ENCODE results near the gene SCMH1. TPM values are rescaled to one million over a fixed set of nuclear protein-coding genes. Genes with fewer than 3 reads are reported as not detected.

The SCMH1 gene
- total and polyA plus RNA-seq, 3 experiments from 2014 or later, result 8.4 to 23.7 (median 23.3) TPM

DNA sequence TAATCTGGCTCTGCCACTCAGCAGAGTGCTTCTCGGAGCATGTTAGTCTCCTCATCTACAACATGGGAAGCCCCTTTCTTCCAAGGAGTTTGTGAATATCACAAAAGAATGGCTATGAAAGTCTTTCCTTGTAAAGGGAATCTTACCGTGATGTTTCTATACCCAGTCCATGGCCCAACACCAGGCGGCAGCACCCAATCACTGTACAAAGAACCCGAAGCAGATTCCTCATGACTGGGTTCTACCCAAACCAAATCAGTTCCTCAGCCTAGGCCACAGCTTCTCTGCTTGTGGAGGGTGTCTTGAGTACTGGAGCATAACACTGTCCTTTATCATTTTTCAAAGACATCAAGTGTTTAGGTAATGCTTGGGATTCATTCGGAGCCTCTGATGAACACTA, 204.0 kb downstream of the SCMH1 start:
- Mint-ChIP-seq H3K4me3 (no peak overlapping the region), H3K4me1 (no peaks in the 10 kb centered on the region), H3K27ac (no peak overlapping the region), H3K9me3 (no peaks in the 10 kb centered on the region), H3K36me3 (peaks cover 4 to 43% (median 13%) of the 10 kb centered on the region in 3 donors), H3K27me3 (no peaks in the 10 kb centered on the region)
- Histone ChIP-seq H3K4me1 (ENCODE audit: insufficient read depth, low read length) (no peaks in the 10 kb centered on the region), H3K36me3 (ENCODE audit: insufficient read depth, low read length) (no peaks in the 10 kb centered on the region), H3K9me3 (ENCODE audit: low read length) (no peaks in the 10 kb centered on the region), H3K27me3 (ENCODE audit: insufficient read depth, low read length, poor library complexity, severe bottlenecking) (no peaks in the 10 kb centered on the region), H3K27ac (ENCODE audit: low read depth, low read length) (no peak overlapping the region), H3K4me3 (ENCODE audit: low read length) (no peak overlapping the region)
- POLR2A ChIA-PET, result no interaction called here
- no peak for DNase-seq
- CTCF ChIA-PET, result no interaction called here

DNA sequence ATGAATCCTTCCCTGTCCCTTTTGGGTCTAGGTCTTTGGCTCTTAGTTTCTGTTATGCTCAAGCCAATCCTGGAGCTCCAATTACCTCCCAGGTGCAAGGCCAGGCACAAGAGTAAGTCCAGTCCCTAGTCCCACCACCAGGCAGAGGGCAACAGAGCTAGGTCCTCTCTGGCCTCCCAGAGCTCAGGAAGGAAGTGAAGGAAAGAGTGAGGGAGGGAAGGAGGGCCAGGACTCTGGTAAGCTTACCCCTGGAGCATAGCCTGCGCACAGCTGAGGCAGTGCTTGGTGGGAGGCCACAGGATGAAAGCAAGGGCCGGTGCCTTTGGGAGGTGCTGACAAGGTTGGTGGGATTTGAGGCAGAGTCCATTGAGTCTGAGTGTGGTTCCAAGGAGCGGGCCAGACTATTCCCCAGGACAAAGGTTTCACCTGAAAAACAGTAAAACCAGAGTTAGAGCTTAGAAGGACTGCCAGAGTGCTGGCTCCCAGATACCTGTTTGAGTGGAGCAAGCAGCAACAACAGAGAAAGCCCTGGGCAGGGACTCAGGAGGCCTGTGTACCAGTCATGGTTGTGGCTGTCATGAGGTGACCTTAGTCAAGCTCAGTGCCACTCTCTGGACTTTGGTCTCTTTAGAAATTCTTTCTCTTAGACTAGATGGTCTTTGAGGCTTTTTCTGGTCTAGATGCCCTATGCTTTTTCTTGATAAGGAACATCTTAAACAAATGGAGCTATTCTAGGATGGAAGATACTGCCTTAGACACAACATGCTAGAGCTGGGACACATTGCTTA, 204.8 kb downstream of the SCMH1 start:
- no peak overlapping the region for H3K4me3 ChIP-seq (ENCODE audit: low read length)
- ChIA-PET CTCF (interaction anchor here (0.7 to 1.0 kb wide), 2 partner anchors 10 to 33 kb away, joined by 3 read pairs; no protein-coding TSS in a partner anchor), POLR2A (no interaction called here)
- no peaks in the 10 kb centered on the region for H3K4me1 ChIP-seq (ENCODE audit: insufficient read depth, low read length)
- no peaks in the 10 kb centered on the region for H3K9me3 Mint-ChIP-seq
- no peak overlapping the region for H3K4me3 Mint-ChIP-seq
- H3K27ac Mint-ChIP-seq, result no peak overlapping the region
- no peak for DNase-seq
- H3K36me3 Mint-ChIP-seq, result peaks cover 0 to 44% (median 13%) of the 10 kb centered on the region in 3 donors
- H3K36me3 ChIP-seq (ENCODE audit: insufficient read depth, low read length), result no peaks in the 10 kb centered on the region
- H3K4me1 Mint-ChIP-seq, result no peaks in the 10 kb centered on the region
- no peak overlapping the region for H3K27ac ChIP-seq (ENCODE audit: low read depth, low read length)
- no peaks in the 10 kb centered on the region for H3K27me3 Mint-ChIP-seq
- no peaks in the 10 kb centered on the region for H3K9me3 ChIP-seq (ENCODE audit: low read length)
- H3K27me3 ChIP-seq (ENCODE audit: insufficient read depth, low read length, poor library complexity, severe bottlenecking), result no peaks in the 10 kb centered on the region

DNA sequence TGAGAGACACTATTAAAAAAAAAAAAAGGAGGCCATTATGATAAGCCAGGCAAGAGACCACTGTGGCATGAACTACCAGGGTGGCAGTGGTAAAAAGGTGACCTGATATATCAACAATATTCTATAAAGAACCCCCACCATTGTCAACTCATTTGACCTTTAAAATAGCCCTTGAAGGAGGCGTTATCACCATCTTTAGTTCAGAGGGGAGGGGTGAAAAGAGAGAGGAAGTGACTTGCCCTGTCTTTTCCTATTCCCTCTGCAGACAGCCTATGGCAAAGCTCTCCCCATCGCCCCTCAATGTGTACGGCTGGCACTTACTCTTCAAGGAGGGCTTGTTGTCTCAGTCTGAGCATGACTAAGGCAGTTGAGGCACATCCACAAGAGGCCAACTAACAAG, 208.8 kb downstream of the SCMH1 start:
- DNase-seq, result no peak
- Histone ChIP-seq H3K27ac (ENCODE audit: low read depth, low read length) (no peak overlapping the region), H3K4me1 (ENCODE audit: insufficient read depth, low read length) (no peaks in the 10 kb centered on the region), H3K9me3 (ENCODE audit: low read length) (no peaks in the 10 kb centered on the region), H3K27me3 (ENCODE audit: insufficient read depth, low read length, poor library complexity, severe bottlenecking) (no peaks in the 10 kb centered on the region), H3K36me3 (ENCODE audit: insufficient read depth, low read length) (no peaks in the 10 kb centered on the region), H3K4me3 (ENCODE audit: low read length) (no peak overlapping the region)
- H3K27ac Mint-ChIP-seq, result peak overlapping the region in 1 of 8 donors; percentile 65
- peaks cover 0 to 49% (median 22%) of the 10 kb centered on the region in 3 donors for H3K36me3 Mint-ChIP-seq
- H3K4me1 Mint-ChIP-seq, result no peaks in the 10 kb centered on the region
- CTCF ChIA-PET, result no interaction called here
- no peaks in the 10 kb centered on the region for H3K9me3 Mint-ChIP-seq
- no peaks in the 10 kb centered on the region for H3K27me3 Mint-ChIP-seq
- H3K4me3 Mint-ChIP-seq, result no peak overlapping the region
- POLR2A ChIA-PET, result no interaction called here

DNA sequence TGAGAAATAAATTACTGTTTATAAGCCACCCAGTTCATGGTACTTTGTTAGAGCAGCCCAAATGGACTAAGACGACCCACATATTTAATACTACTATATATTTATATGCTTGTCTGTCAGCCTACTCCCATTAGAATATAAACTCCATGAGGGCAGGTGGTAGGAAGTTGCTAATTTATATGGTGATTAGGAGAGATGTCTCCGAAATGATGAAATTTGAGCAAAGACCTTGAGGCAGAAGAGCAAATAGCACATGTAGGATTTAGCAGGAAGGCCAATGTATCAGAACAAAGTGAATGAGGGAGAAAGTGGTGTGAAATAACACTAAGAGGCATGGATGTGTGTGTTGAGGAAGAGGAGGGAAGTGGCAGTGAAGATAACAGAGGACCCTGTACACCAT, 210.0 kb downstream of the SCMH1 start:
- H3K4me3 ChIP-seq (ENCODE audit: low read length), result no peak overlapping the region
- Mint-ChIP-seq H3K9me3 (no peaks in the 10 kb centered on the region), H3K36me3 (peaks cover 0 to 53% (median 26%) of the 10 kb centered on the region in 3 donors), H3K27me3 (no peaks in the 10 kb centered on the region), H3K27ac (peak overlapping the region in 1 of 8 donors; percentile 39), H3K4me1 (no peaks in the 10 kb centered on the region), H3K4me3 (no peak overlapping the region)
- no peaks in the 10 kb centered on the region for H3K4me1 ChIP-seq (ENCODE audit: insufficient read depth, low read length)
- H3K36me3 ChIP-seq (ENCODE audit: insufficient read depth, low read length), result peaks cover 4% of the 10 kb centered on the region
- DNase-seq, result no peak
- H3K27me3 ChIP-seq (ENCODE audit: insufficient read depth, low read length, poor library complexity, severe bottlenecking), result no peaks in the 10 kb centered on the region
- H3K9me3 ChIP-seq (ENCODE audit: low read length), result no peaks in the 10 kb centered on the region
- ChIA-PET POLR2A (no interaction called here), CTCF (no interaction called here)
- H3K27ac ChIP-seq (ENCODE audit: low read depth, low read length), result no peak overlapping the region

DNA sequence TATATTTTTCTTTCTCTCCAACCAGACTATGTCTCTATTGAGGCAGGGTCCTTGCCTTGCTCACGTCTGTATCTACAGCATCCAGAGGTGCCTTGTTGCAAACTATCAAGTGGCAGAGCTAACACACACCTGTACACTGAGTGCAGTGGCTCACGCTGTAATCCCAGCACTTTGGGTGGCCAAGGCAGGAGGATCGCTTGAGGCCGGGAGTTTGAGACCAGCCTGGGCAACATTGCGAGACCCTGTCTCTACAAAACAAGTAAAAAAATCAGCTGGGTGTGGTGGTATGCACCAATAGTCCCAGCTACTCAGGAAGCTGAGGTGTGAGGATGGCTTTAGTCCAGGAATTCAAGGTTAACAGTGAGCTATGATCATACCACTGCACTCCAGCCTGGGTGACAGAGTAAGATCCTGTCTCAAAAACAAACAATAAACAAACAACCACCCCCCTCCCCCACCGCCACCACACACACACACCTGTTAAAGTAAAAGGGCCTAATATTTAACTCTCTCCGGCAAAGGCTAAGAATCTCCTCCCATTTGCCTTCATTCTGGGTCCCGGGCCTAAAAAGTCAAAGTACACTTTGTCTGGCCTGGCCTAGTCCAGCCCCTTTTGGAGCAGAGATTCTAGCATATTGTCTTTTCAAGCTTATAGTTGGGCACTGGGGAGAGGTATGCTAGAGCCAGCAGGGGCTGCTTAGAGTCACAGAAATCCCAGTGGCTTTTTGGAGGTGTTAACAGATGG, 211.1 kb downstream of the SCMH1 start:
- no peak overlapping the region for H3K4me3 Mint-ChIP-seq
- H3K27me3 Mint-ChIP-seq, result no peaks in the 10 kb centered on the region
- Histone ChIP-seq H3K9me3 (ENCODE audit: low read length) (no peaks in the 10 kb centered on the region), H3K4me1 (ENCODE audit: insufficient read depth, low read length) (no peaks in the 10 kb centered on the region), H3K27me3 (ENCODE audit: insufficient read depth, low read length, poor library complexity, severe bottlenecking) (no peaks in the 10 kb centered on the region), H3K27ac (ENCODE audit: low read depth, low read length) (no peak overlapping the region), H3K36me3 (ENCODE audit: insufficient read depth, low read length) (peaks cover 4% of the 10 kb centered on the region), H3K4me3 (ENCODE audit: low read length) (no peak overlapping the region)
- no peak overlapping the region for H3K27ac Mint-ChIP-seq
- H3K36me3 Mint-ChIP-seq, result peaks cover 0 to 61% (median 26%) of the 10 kb centered on the region in 3 donors
- H3K9me3 Mint-ChIP-seq, result no peaks in the 10 kb centered on the region
- ChIA-PET POLR2A (no interaction called here), CTCF (no interaction called here)
- H3K4me1 Mint-ChIP-seq, result peaks cover 5 to 6% (median 6%) of the 10 kb centered on the region in 3 donors
- no peak for DNase-seq

DNA sequence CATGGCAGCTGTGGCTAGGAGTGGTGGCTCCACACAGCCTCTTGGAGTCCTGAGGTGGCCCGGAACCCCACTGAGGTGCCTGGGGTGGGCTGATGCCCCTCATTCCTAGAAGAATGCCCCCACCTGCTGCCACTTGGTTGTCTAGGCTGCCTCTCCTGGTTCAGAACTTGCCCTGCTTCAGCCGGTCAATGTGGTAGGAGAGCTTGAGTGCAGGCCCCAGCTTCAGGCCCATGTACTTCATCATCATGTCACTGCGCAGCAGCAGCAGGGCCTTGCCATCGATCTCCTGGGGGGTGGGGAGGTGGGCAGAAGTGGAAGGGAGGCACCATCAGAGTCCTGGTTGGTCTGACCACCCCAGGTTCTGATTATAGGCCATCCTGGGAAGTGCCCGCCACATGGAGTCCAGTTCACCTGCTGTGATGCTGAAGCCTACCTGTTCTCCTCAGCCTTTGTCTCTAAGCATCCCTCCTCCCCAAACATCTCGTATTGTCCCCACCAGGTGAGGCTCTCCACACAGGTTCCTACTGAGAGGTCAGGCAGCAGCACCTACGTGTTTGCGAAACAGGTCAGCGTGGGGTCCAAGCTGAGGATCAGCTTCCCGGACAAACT, 214.0 kb downstream of the SCMH1 start:
- Mint-ChIP-seq H3K9me3 (no peaks in the 10 kb centered on the region), H3K4me1 (peaks cover 8 to 10% (median 8%) of the 10 kb centered on the region in 3 donors), H3K4me3 (no peak overlapping the region), H3K27ac (peak overlapping the region in 1 of 8 donors; percentile 61), H3K36me3 (peaks cover 0 to 63% (median 20%) of the 10 kb centered on the region in 3 donors), H3K27me3 (no peaks in the 10 kb centered on the region)
- Histone ChIP-seq H3K27me3 (ENCODE audit: insufficient read depth, low read length, poor library complexity, severe bottlenecking) (no peaks in the 10 kb centered on the region), H3K27ac (ENCODE audit: low read depth, low read length) (no peak overlapping the region), H3K9me3 (ENCODE audit: low read length) (no peaks in the 10 kb centered on the region), H3K36me3 (ENCODE audit: insufficient read depth, low read length) (peaks cover 4% of the 10 kb centered on the region), H3K4me3 (ENCODE audit: low read length) (no peak overlapping the region), H3K4me1 (ENCODE audit: insufficient read depth, low read length) (no peaks in the 10 kb centered on the region)
- ChIA-PET CTCF (no interaction called here), POLR2A (no interaction called here)
- DNase-seq, result no peak

DNA sequence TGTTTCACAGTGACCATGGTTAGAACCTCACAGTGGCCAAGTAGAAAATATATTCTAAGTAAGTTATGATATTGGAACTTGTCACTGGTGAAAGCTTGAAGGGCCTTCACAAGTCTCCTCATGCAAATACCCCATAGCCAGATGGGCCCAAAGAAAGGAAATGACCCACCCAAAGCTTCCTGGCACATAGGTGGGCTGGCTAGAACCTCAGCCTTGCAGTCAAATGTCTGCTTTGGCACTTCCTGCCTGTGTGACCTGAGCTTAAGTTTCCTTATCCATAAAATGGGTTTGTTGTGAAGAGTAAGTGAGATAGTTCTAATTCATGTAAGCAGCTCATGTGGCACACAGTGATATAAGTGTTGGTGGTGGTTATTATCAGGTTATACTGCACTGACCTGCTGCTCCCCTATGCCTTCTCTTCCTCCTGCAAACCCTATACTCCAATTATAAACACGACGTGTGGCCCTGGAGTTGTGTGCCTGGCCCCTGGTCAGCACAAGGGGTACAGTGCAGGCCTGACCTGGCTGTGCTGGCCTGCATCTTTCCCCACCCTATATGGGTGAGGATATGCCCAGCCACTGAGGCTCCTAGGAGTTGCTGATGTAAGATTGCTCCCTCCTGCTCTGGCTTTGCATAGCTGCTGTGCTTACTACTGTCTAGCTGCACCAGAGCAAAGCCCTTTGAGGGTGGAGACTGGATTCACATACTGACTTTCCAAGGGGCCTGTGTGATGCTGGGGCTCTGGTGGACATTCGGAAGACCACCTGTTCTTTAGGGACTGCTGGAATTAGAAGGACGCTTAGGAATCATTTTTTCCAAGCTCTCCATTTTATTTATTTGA, 215.9 kb downstream of the SCMH1 start:
- DNase-seq, result no peak
- Mint-ChIP-seq H3K27ac (peak overlapping the region in 4 of 8 donors; percentile 17 to 96 (median 56)), H3K9me3 (no peaks in the 10 kb centered on the region), H3K4me3 (no peak overlapping the region), H3K36me3 (peaks cover 0 to 48% (median 12%) of the 10 kb centered on the region in 3 donors), H3K27me3 (no peaks in the 10 kb centered on the region), H3K4me1 (peaks cover 12 to 14% (median 12%) of the 10 kb centered on the region in 3 donors)
- Histone ChIP-seq H3K36me3 (ENCODE audit: insufficient read depth, low read length) (peaks cover 4% of the 10 kb centered on the region), H3K4me1 (ENCODE audit: insufficient read depth, low read length) (no peaks in the 10 kb centered on the region), H3K27ac (ENCODE audit: low read depth, low read length) (no peak overlapping the region), H3K4me3 (ENCODE audit: low read length) (no peak overlapping the region), H3K27me3 (ENCODE audit: insufficient read depth, low read length, poor library complexity, severe bottlenecking) (no peaks in the 10 kb centered on the region), H3K9me3 (ENCODE audit: low read length) (no peaks in the 10 kb centered on the region)
- POLR2A ChIA-PET, result no interaction called here
- CTCF ChIA-PET, result interaction anchor here (0.9 to 1.9 kb wide), 2 partner anchors 11 to 23 kb away, joined by 3 to 6 read pairs; no protein-coding TSS in a partner anchor
